ENCODE data around the gene CAMK2D.

The CAMK2D gene

DNA sequence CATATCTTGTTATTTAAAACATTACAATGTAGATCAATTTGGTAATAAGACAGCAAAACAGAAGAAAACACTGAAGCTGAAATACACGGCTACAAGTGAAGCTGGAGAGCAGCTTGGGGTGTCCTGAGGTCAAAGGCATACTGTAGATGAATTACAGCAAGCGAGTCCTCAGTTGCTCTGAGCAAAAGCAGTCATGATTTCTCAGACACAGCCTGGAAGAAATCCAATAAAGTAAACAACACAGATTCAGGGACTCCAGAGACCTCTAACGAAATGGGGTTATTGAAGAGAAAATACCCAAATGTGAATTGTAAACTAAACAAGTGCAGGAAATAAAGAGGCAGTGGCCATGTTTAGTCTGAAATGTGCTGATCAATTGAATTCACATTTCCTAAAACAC is 324.4 kb downstream of the CAMK2D start:
- no peak for DNase-seq (ENCODE audit: low read depth)

- DNase-seq (ENCODE audit: low read depth) = no peak
These were observed 325.2 kb downstream of the CAMK2D start for GRCh38 chr4:113436360-113436759.

DNA sequence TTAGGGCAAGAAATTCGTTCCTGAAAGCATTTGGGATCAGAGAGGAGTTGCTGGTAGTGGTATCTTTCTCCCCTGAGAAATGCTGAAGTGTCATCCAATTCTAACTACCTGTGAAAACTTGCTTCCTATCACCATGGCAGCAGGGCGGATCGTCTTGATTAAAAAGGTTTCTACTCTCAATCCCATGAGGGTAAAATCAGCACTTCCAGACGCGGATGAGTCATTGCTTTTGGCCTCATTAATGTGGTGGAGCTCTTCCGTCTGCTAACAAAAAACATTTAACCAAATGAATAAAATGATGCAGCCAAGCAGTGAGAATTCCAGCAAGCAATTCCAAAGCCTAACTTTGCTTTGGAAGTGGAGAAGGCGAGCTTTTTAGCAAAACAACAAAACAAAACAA is 325.6 kb downstream of the CAMK2D start:
- no peak for DNase-seq (ENCODE audit: low read depth)

DNA sequence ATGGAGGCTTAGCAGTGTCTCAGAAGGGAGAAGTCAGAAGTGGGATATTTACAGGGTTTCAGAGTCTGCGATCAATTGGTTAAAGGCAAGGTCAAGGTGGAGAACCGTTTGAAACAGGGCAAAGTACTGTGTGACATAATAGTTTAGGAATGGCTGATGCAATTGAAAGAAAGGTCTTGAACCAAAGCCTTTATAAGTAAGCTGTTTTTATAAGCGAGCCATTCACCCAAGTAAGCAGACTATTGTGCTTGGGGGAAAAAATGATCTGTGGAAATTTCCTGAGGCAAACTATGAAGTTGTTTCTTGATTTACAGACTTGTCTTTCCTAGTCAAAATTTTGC is 327.3 kb downstream of the CAMK2D start:
- no peak for DNase-seq (ENCODE audit: low read depth)

- no peak for DNase-seq (ENCODE audit: low read depth)
These were observed 327.8 kb downstream of the CAMK2D start for GRCh38 chr4:113433536-113434246.

- DNase-seq (ENCODE audit: low read depth) = no peak
These were observed 328.4 kb downstream of the CAMK2D start for GRCh38 chr4:113433116-113433515.

DNA sequence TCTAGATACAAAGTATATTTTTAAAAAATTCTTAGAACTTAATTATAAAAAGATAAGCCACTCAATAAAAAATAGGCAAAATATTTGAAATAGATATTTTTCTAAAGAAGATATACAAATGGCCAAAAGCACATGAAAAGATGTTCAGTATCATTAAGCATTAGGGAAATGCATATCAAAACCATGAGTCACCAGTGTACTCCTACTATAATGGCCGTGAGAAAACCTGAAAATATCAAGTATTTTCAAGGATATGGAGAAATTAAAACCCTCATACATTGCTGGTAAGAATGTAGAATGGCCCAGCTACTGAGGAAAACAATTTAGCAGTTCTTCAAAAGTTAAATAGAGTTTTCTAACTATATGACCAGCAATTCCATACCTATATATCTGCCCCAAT is 337.9 kb downstream of the CAMK2D start:
- no peak for DNase-seq (ENCODE audit: low read depth)

GRCh38 chr4:113420938-113421337 is 340.6 kb downstream of the CAMK2D start:
- DNase-seq (ENCODE audit: low read depth) = no peak

GRCh38 chr4:113419631-113420030 is 341.9 kb downstream of the CAMK2D start:
- no peak for DNase-seq (ENCODE audit: low read depth)

DNA sequence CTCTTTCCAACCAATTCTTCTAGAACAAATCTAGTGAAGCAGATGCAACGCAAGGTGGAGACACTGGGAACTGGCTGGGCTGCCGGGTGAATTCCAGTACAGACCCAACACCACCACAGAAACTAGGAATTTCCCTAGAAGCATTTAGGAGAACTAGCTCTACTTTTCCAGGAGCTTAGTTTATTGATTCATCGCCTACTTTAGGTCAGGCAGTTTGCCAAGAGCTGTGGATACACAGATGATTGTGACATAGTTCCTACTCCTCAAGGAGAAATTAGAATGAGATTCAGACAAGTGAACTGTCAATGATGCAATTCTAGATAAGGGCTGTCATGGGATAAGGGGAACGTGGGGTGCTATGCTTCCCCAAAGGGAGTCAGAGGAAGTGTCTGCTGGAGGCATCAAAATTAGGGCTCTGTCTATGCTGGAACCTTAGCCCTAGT is 350.0 kb downstream of the CAMK2D start:
- DNase-seq (ENCODE audit: low read depth) = no peak

GRCh38 chr4:113410686-113411085 is 350.9 kb downstream of the CAMK2D start:
- no peak for DNase-seq (ENCODE audit: low read depth)

DNA sequence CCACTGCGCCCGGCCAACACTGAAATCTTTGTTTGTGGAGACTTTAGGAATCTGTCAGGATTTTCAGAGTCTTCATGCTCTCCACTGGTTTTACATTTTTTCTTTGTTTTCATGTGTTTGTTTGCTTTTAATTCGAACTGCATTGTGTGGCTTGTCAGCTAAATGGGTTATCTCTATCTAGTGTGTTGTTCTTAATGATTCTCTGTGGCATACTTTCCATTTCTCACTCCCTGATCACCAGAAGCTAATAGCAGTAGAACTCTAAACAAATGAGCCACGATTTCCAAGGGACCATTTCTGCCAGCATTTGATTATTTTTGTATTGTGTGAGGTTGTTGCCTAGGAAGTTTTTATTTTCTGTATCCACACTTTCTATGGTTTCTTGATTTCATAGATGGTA is 352.4 kb downstream of the CAMK2D start:
- DNase-seq (ENCODE audit: low read depth) = no peak

- no peak for DNase-seq (ENCODE audit: low read depth)
These were observed 354.1 kb downstream of the CAMK2D start for GRCh38 chr4:113407409-113407808.

DNA sequence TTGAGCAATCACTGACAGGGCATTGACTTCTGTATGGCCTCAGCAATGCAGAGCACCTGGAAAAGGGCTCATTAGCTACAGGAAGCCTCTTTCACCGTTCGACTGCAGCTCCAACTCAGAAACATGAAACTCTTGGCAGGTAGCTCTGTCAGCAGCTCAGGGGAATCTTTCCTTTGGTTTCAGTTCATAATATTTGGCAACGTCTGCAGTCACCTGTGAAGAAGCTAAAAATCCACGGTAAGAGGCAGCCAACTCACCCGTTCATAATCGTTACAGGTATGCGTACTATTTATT is 354.9 kb downstream of the CAMK2D start:
- DNase-seq (ENCODE audit: low read depth) = no peak

GRCh38 chr4:113405874-113406722 is 355.4 kb downstream of the CAMK2D start:
- no peak for DNase-seq (ENCODE audit: low read depth)

DNA sequence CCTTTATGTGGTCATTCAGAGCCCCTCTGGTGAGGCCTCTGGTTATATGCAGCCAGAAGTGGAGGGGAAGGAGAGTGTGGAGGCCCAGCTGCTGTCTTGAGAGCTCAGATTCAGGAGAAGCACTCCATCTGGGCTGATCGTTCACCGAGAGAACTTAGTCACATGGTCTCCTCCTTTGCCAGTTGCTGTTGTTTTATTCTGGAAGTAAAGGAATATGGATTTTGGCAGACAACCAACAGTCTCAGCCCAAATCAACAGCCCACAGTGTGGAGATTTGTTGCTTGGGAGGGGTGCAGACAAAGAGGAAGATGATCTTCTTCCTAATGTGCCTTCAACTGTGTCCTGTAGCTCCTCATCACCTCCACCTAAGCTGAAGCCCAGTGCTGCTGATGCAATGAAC is 356.7 kb downstream of the CAMK2D start:
- no peak for DNase-seq (ENCODE audit: low read depth)

DNA sequence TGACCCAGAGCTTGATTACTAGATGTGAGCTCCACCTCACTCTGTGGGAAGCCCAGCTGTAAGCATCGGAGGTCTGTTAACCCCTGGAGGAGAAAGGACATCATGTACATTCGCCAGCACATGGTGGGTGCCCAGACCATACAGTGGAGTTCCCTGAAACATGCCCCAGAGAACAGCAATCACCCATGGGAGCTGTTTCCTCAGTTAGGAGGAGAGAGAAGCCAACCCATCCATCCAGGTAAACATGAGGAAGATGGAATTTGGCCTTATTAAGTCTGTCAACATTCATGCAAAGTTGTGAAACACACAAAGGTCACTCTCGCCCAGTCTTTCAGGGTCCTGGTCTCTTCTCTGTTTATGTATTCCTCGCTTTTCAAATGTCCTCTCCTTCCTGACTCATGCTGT is 357.4 kb downstream of the CAMK2D start:
- DNase-seq (ENCODE audit: low read depth) = no peak
